Measurements from ENCODE around the gene LDAH.

The LDAH gene

GRCh38 chr2:20667531-20668401 lies 155.1 kb downstream of the LDAH start:
- no peak for DNase-seq (ENCODE audit: low read depth in 2 of 2)

- no peak for DNase-seq (ENCODE audit: low read depth in 2 of 2)
Observed at GRCh38 chr2:20667151-20667530, 155.8 kb downstream of the LDAH start.

DNA sequence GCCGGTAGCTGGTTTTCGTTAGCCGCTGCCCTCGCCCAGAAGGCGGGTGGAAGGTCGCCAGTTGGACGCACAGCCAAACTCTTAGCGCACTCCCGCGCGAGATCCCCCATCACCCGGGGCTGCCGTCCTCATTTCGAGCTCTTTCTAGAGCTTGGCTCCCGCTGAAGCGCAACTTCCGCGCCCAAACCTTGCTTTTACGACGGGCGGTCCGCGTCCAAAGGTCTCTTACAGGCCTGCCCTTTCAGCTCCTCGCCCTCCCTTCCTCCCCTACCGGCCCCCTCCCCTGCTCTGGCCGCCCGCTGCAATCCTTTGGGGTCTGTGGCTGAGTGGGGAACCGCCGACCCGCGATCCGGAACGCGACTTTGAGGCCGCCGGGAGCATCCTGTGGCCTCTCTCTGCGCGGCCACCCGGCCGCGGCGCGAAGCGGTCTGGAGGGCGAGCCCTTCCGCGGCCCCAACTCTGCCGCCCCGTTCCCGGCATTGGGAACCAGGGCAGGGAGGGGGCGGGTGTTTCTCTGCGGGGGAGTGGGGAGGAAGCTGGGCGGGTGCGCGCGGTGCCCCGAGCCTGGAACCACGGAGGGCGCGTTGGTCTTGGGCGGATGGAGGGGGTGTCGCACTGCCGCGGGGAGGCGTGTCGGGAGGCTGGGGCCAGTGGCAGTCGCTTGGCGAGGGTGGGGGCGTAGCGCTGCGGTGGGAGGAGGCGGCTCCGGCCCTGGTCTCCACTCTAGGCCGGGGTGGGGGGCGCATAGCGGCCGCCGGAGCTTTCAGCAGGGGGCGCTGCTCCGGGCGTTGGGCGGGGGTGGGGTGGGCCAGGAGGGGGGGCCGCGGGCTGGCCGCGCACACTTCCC lies 156.4 kb downstream of the LDAH start, which contains the start of gene GDF7:
GDF7 (plus strand) TSS at position 841 of the 847 bp plus-strand sequence. CDS start 96 bp downstream, outside the sequence.
- DNase-seq (ENCODE audit: low read depth in 2 of 2): peak in 1 of 2 donors; percentile 24

DNA sequence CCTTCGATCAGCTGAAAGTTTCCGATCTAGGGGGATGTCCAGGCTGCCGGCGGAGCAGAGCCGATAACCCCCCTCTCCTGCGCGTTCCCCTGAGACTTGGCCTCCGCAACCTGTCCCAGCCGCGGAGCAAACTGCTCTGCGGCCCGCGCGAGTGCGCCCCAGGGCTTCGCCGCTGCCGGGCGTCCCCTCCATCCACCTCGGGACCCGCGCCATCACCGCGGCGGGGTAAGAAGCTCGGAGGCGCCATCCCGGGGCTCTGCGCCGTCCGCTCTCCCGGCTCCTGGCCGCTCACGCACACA lies 156.9 kb downstream of the LDAH start:
- DNase-seq (ENCODE audit: low read depth in 2 of 2): no peak

GRCh38 chr2:20665243-20666004 lies 157.5 kb downstream of the LDAH start:
- DNase-seq (ENCODE audit: low read depth in 2 of 2): no peak

DNA sequence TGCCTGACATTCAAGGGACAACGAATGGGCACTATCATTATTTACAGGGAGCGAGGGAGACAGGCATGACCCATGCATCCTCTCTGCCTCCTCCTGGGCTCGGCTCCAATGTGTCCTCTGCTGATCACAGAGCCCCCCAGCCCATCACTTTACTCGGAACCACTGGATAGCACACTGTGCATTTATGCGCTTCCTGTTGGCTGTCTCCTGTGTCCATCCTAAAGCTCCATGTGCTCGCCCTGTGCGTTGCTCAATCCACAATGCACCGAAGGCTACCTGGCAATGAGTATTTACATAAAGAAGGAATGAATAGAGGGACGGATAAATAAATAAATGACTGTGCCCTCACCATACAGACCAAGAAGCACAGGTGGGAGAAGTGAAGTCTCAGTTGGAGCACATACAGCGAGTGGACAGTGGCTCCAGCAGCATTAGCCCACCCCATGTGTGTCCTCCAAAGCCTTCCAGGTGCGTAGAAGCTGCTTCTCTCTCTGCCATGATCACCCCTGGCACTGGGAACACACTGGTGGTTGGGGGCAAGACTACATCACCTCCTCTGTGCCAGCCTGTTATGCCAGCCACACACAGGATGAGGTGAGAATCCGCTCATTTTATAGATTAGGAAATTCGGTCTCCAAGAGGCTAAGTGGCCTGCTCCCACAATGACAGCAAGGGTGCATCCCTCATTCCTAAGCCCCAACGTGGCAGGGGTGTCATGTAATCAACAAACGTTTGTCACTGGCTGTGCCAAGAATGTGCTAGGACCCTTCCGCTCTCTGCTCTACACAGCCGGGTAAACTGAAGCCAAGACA lies 158.3 kb downstream of the LDAH start:
- no peak for DNase-seq (ENCODE audit: low read depth in 2 of 2)

DNA sequence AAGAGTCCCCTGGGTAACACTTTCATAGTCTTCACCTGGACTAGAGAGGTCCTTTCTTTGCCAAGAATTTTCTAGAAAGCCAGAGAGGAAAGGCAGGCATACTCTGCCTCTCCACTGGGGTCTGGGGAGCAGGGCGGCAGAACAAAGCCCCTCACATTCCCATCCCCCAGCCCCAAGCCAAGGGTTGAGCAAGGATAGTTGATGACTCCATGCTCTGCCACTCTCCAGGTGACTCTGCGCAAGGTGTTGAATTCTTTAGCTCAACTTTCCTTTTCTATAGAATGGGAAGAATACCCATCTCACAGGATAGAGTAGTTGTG lies 158.9 kb downstream of the LDAH start:
- DNase-seq (ENCODE audit: low read depth in 2 of 2): no peak

- no peak for DNase-seq (ENCODE audit: low read depth in 2 of 2)
Observed at GRCh38 chr2:20663196-20664070, 159.5 kb downstream of the LDAH start.

DNA sequence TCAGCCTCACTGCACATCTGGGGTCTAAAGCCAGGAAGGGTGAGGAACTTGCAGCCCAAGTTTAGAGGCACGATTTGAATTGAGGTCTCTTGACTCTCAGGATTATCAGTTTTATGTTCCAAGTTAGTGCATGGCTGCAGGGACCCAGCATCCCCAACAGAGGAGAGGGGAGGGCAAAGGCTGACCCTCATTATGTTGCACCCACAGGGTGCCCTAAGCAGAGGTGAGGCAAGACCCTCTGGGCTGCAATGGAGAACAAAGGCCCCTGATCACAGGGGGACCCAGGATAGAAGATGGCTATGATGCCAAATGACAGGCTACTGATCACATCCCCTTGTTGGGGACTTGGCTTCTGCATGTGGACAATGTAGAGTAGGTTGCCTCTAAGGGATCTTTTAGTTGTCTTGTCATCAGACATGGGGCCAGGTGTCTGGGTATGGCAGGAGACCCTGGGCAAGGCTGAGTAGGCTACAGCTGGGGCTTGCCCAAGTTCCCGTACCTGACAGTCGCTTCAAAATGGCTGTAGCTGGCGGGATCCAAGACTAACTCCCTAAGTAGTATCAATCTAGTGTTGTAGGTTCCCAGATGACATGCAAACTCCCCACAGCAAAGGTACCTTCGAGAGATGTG lies 160.5 kb downstream of the LDAH start:
- no peak for DNase-seq (ENCODE audit: low read depth in 2 of 2)

DNA sequence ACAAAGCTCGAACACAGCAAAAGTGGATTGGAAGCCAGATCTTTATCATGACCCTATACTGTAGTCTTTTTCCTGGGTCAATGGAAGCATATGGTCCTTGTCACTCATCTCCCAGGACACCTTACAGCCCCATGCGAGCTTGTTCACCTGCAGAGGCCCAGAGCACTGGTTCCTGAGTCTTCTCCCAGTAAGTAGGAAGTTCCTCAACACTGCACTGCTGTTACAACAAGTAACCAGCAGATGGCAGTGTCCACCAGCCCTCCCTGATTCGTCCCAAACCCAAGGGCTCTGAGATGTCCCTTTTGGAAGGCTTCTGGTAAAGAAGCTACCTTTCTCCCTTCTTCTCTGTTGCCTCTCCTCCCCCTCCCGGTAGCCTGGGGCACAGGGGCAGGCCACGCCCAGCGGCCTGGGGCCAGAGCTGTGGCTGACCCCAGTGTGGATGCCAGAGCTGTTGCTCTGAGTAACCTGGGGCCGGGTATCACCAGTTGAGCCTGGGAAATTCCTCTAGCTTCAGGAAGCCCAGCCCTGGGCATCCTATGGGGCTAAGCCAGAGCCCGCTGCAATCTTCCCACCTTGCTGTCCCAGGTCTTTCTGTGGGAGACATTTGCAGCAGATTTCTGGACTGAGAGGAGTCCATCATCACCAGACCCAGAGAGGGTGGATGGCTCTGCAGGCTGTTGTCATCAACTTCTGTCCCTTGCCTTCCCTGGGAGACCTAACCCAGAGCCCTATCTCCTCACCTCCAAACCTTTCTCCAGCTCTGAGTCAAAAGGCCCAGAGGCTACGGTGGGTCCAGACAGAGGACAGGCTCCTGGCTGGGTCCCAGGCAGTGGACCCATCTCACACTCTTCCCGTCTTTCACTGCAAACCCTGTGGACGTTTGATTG lies 161.2 kb downstream of the LDAH start:
- peak; percentile 34 to 38 for DNase-seq (ENCODE audit: low read depth in 2 of 2)

- no peak for DNase-seq (ENCODE audit: low read depth in 2 of 2)
Observed at GRCh38 chr2:20660506-20661420, 162.1 kb downstream of the LDAH start.

DNA sequence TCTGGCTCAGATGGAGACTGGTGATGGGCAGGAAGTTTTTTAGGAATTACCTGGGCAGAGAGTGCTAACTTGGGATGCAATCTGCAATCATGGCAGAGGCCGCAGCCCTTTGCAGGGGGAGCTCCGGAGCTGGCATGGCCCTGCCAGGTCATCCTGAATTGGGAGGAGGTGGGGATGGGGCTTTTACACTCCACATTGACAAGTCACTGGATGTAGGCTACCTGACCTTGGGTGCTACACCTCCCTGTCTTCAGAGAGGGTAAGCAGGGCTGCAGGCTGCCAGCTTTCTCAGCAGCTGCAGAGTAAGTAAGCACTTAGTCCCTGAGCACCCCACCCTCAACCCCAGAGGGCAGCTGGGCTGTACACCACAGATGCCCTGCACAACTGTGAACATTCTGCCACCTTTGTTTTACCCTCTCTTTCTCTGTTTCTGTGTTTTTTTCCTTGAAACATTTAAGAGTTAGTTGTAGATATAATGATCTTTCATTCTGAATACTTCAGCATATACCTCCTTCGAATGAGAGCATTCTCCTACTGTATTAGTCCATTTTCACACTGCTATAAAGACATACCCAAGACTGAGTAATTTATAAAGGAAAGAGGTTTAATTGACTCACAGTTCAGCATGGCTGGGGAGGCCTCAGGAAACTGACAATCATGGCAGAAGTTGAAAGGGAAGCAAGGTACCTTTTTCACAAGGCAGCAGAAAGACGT lies 165.2 kb downstream of the LDAH start:
- no peak for DNase-seq (ENCODE audit: low read depth in 2 of 2)

- no peak for DNase-seq (ENCODE audit: low read depth in 2 of 2)
Observed at GRCh38 chr2:20656561-20656960, 166.3 kb downstream of the LDAH start.

GRCh38 chr2:20654535-20654813 lies 168.4 kb downstream of the LDAH start:
- DNase-seq (ENCODE audit: low read depth in 2 of 2): no peak

DNA sequence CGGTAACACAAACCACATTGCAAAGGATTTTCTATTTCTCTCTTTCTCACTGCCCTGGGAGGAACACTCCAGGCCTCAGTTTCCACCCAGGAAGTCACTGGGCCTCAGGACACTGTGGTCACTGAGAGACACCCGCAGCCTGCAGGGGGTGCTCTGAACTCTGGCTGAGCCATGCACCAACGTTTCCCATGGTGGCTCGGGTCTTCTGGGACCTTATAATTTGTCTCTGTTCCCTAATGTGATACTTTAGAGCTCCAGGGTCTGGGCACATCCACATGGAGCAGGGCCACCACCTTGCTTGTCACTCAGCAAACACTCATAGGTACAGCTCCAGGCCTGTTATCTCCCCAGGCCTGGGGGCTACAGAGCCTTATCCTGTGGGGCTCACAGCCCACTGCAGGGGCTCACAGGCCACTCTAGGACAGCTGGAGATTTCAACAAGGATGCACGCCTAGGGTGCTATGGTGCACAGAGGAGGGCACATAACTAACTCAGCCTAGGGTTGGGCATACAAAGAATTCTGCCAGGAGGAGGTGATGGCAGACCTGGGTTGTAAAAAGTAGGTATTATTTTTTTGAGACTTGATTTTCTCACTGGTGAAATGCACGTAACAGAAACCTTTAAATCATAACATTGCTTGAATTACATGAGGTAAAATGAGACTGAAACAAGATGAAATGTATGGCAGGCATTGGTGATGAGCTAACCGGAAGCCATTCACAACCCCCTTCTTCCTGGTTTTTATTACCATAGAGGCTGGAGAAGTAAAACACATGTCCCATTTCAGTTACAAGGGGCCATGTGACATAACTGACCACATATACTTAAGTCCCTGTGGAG lies 169.0 kb downstream of the LDAH start:
- DNase-seq (ENCODE audit: low read depth in 2 of 2): no peak

All from stimulated activated CD8-positive, alpha-beta memory T cell treated with anti-CD3 and anti-CD28 coated beads, Interleukin-7, amount 100 ng/mL, for 4 hours (primary cell).